Stomach (tissue), 9 donors: Measurements from ENCODE around the gene FOXE3. TPM values are rescaled to one million over a fixed set of nuclear protein-coding genes. Genes with fewer than 3 reads are reported as not detected.

Experiments
- DNase-seq, 2 donors: peaks; one replicate each; pipeline versions ENCODE4 v3.0.0 to v3.0.0-alpha.2; 2013 to 2019
- H3K27ac ChIP-seq, 5 donors: fragments of 200-600 bp in 4 of 5; sonication (generic) in 4 of 5; one replicate each; pipeline ENCODE4 v1.5.1; 2013 to 2019; ENCODE audit warnings: mild to moderate bottlenecking in 1 of 5, moderate library complexity in 1 of 5
- H3K27me3 ChIP-seq, 3 donors: fragments of 200-600 bp; sonication (generic); one replicate each; pipeline ENCODE4 v1.5.1; 2017 to 2019; ENCODE audit warnings: mixed run types in 1 of 3
- H3K36me3 ChIP-seq, 4 donors: fragments of 200-600 bp; sonication (generic); 1 replicate in 3 of 4; 2 replicates in 1 of 4; pipeline ENCODE4 v1.5.1; 2016 to 2019
- H3K4me1 ChIP-seq, 4 donors: fragments of 200-600 bp; sonication (generic); one replicate each; pipeline ENCODE4 v1.5.1; 2016 to 2019
- H3K4me3 ChIP-seq, 4 donors: fragments of 200-600 bp; sonication (generic) in 3 of 4; one replicate each; pipeline ENCODE4 v1.5.1; 2016 to 2019; ENCODE audit warnings: mild to moderate bottlenecking in 1 of 4
- H3K9me3 ChIP-seq, 4 donors: fragments of 200-600 bp; sonication (generic); one replicate each; pipeline ENCODE4 v1.5.1; 2016 to 2019
- EP300 ChIP-seq: sonication (generic); formaldehyde crosslinking; IDR thresholded peaks from one replicate; pipeline ENCODE4 v1.6.1; 2017; ENCODE audit warnings: antibody characterized with exemption
- POLR2A ChIP-seq, 4 donors: fragments of 450-650 bp; IDR thresholded peaks; one replicate each; pipeline ENCODE4 v1.6.1; 2016; ENCODE audit warnings: antibody characterized with exemption in 4 of 4, control low read depth in 2 of 4, mild to moderate bottlenecking in 1 of 4, moderate library complexity in 1 of 4
- POLR2AphosphoS5 ChIP-seq, 3 donors: sonication (generic); formaldehyde crosslinking; IDR thresholded peaks; one replicate each; pipeline ENCODE4 v1.6.1; 2016; ENCODE audit warnings: antibody characterized with exemption in 3 of 3
- WGBS, 5 donors: extraction: QIAGEN DNeasy Blood & Tissue Kit in 3 of 5; methylation state at CpG; one replicate each; pipeline versions ENCODE4 v1.1.5 to v1.1.7; 2013 to 2018; 5-methylcytosine and 5-hydroxymethylcytosine counted together
- intact Hi-C: fragments of 100-400 bp; cut with DNase I; formaldehyde crosslinking; loops from one replicate; pipeline ENCODE4 v1.15.1; 2023; ENCODE audit warnings: low total_unique reads
- polyA plus RNA-seq, 3 donors: library from polyadenylated mRNA; stranded (reverse); fragments of 200-250 nt; gene quantifications; one replicate each; pipeline ENCODE4 v1.2.3, GENCODE V29; 2013
- total RNA-seq, 5 donors: library from RNA; depleted of rRNA; stranded (reverse); fragments of >200 nt; gene quantifications; one replicate each; pipeline versions ENCODE4 v1.1.0 to v1.2.3, GENCODE V29; 2014 to 2016
- TF ChIP-seq, protein P1 (sequence below), 7 experiments: fragments of 450-650 bp in 4 of 7; fragments of 200-600 bp in 3 of 7; sonication (generic) in 3 of 7; IDR thresholded peaks; one replicate each; pipeline ENCODE4 v1.5.1; 2016 to 2019; ENCODE audit warnings: antibody characterized with exemption in 7 of 7, control low read depth in 2 of 7, mild to moderate bottlenecking in 1 of 7
- donor health status: healthy with polysubstance abuse.
- donor health status: Bipolar disorder and iron deficiency.
- donor health status: healthy.

FOXE3 gene
- total and polyA plus RNA-seq, 8 donors = not detected

DNA sequence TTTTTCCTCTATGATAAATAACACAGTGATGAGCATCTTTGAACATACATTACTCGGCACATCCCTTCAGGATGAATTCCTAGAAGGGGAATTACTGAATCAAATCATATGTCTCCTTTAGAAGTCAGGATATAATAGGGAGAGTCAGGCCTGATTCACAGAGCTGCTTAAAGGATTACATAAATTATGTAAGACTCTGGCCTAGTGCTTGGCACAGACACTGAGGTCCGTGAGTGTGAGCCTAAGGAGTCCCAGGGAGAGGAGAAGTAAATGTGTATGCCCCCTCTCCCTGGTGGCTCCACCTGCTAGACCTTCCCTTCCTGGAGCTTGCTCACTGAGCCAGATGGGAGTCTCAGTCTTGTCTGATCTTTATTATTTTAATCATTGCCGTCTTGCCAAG lies 8.6 kb upstream of the FOXE3 start:
- TF ChIP-seq EP300 = no peak
- TF ChIP-seq, protein P1, sequence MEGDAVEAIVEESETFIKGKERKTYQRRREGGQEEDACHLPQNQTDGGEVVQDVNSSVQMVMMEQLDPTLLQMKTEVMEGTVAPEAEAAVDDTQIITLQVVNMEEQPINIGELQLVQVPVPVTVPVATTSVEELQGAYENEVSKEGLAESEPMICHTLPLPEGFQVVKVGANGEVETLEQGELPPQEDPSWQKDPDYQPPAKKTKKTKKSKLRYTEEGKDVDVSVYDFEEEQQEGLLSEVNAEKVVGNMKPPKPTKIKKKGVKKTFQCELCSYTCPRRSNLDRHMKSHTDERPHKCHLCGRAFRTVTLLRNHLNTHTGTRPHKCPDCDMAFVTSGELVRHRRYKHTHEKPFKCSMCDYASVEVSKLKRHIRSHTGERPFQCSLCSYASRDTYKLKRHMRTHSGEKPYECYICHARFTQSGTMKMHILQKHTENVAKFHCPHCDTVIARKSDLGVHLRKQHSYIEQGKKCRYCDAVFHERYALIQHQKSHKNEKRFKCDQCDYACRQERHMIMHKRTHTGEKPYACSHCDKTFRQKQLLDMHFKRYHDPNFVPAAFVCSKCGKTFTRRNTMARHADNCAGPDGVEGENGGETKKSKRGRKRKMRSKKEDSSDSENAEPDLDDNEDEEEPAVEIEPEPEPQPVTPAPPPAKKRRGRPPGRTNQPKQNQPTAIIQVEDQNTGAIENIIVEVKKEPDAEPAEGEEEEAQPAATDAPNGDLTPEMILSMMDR (IDR thresholded peaks at IDR 0.05) = no peak
- TF ChIP-seq POLR2AphosphoS5 (IDR thresholded peaks at IDR 0.05) = no peak
- no peak for TF ChIP-seq POLR2A (IDR thresholded peaks at IDR 0.05)
- no peak for DNase-seq

DNA sequence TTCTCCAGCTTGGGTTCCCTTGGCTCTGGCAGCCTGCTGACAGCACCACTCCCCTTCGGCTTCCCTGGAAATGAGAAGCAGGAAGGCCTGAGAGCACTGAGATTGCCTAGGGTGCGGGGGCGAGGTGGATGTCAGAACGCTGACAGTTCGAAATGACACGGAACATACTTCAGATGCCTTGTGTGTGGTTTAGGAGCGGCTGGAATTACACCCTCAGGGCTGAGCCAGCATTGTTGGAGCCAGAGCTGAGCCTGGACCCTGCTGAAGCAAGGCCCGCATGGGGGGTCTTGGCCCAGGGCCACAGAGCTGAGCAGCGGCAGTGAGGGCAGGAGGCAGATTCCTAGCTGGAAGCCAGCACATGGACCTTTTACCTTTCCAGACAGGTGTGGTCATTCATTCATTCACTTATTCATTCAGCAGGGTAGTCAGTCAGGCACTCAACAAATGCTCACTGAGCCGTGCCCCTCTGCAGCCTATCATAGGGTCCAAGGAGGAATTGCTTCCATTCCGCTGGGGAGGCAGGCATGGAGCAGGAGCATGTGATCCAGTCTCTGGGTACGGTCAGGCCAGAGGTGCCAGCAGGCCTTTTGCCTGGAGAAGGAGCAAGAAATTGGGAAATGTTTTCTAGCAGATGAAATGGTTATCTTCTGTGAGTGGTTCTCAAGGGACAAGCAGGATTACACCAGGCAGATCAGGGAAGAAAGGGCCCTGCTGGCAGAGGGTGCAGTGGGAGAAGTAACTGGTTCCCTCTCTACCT lies 6.6 kb upstream of the FOXE3 start:
- Histone ChIP-seq H3K27me3 (peaks cover 0 to 56% (median 11%) of the 10 kb centered on the region in 3 donors), H3K27ac (no peak overlapping the region), H3K36me3 (no peaks in the 10 kb centered on the region), H3K9me3 (no peaks in the 10 kb centered on the region), H3K4me3 (no peak overlapping the region), H3K4me1 (no peaks in the 10 kb centered on the region)
- peak in 1 of 2 donors; percentile 45 for DNase-seq
- TF ChIP-seq, protein P1 (IDR thresholded peaks at IDR 0.05) = no peak
- TF ChIP-seq EP300 (no peak), POLR2A (IDR thresholded peaks at IDR 0.05) (no peak), POLR2AphosphoS5 (IDR thresholded peaks at IDR 0.05) (no peak)
- 71 to 81% (median 77%) methylated on average over 10 to 12 of the region's 12 CpGs for WGBS, 5 donors
- intact Hi-C loops = no loop called here

More for the DNA sequence above, 8.6 kb upstream of the FOXE3 start:
- H3K4me1 ChIP-seq = peaks cover 0 to 3% (median 1%) of the 10 kb centered on the region in 4 donors
- H3K36me3 ChIP-seq = no peaks in the 10 kb centered on the region
- H3K9me3 ChIP-seq = no peaks in the 10 kb centered on the region
- intact Hi-C loops = no loop called here
- H3K27me3 ChIP-seq = peaks cover 0 to 53% (median 3%) of the 10 kb centered on the region in 3 donors
- no peak overlapping the region for H3K27ac ChIP-seq
- 75 to 87% (median 84%) methylated on average over 3 of the region's 3 CpGs for WGBS, 5 donors
- H3K4me3 ChIP-seq = no peak overlapping the region

DNA sequence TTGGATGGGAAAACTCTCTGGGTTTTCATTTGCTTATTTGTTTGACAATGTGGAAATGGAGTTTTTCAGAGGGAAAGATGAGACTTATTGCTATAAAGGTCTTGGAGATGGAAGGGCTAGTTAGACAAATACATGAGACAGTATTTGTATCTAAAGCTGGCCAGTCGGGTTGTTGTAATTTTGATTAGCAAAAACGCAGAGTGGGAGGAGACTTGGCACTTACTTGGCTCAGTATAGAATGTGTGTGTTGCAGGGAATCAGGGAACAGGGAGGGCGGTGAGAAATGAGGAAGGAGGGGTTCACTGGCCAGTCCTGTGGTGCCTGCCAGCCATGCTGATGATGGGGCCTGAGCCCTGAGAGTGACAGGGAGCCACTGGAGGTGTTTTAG lies 6.0 kb upstream of the FOXE3 start:
- Histone ChIP-seq H3K27ac (no peak overlapping the region), H3K4me1 (no peaks in the 10 kb centered on the region), H3K36me3 (no peaks in the 10 kb centered on the region), H3K27me3 (peaks cover 0 to 59% (median 16%) of the 10 kb centered on the region in 3 donors), H3K4me3 (no peak overlapping the region), H3K9me3 (no peaks in the 10 kb centered on the region)
- TF ChIP-seq, protein P1 (IDR thresholded peaks at IDR 0.05) = no peak
- TF ChIP-seq EP300 = no peak
- TF ChIP-seq POLR2A (IDR thresholded peaks at IDR 0.05) = no peak
- no peak for TF ChIP-seq POLR2AphosphoS5 (IDR thresholded peaks at IDR 0.05)
- no peak for DNase-seq
- intact Hi-C loops = no loop called here
- WGBS, 5 donors = 20 to 58% (median 46%) methylated on average over 3 of the region's 3 CpGs

DNA sequence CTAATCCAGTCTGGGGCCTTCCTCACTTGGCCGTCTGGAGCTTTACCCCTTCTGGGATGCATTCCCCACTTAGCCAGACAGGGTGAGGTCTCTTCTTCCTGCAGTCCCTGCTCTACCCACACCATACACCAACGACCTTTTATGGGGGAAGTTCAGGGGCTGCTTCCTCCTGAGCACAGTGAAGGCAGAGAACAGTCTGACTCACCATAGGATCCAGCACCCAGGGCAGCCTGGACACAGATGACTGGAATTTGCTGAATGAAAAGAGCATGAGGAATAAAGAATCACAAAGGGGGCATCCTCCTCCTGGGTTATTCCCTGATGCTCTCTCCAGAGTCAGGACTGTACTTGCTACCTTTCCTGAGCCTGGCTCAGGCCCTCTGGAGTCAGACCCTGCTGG lies 4.6 kb upstream of the FOXE3 start:
- Histone ChIP-seq H3K27ac (no peak overlapping the region), H3K4me3 (no peak overlapping the region), H3K4me1 (peaks cover under 1 to 1% (median 1%) of the 10 kb centered on the region in 4 donors), H3K36me3 (no peaks in the 10 kb centered on the region), H3K9me3 (no peaks in the 10 kb centered on the region), H3K27me3 (peaks cover under 1 to 61% (median 24%) of the 10 kb centered on the region in 3 donors)
- 43 to 54% (median 49%) methylated on average over 2 of the region's 2 CpGs for WGBS, 5 donors
- TF ChIP-seq POLR2AphosphoS5 (IDR thresholded peaks at IDR 0.05) = no peak
- DNase-seq = no peak
- intact Hi-C loops = no loop called here

DNA sequence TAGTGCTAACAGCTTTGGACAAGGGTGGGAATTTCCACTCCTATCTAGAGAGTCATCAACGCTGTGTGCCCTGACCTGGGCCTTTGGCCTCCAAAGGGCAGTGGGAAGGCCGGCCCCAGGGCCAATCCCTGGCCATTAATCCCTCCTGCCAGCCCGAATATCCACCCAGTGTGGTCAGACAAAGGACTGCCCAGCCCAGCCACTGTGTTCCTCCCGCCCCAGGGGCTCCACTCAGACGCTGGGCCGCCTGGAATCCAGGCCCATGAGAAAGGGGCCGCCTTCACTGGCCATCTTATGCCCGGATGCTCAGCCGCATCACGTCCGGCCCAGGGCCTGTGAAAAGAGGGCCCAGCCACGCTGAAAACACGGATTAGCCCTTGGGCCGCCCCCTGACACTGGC lies 3.6 kb upstream of the FOXE3 start:
- H3K9me3 ChIP-seq = no peaks in the 10 kb centered on the region
- no peaks in the 10 kb centered on the region for H3K36me3 ChIP-seq
- TF ChIP-seq POLR2AphosphoS5 (IDR thresholded peaks at IDR 0.05) (no peak), POLR2A (IDR thresholded peaks at IDR 0.05) (no peak), EP300 (no peak)
- TF ChIP-seq, protein P1 (IDR thresholded peaks at IDR 0.05) = no peak
- intact Hi-C loops = no loop called here
- H3K4me1 ChIP-seq = peaks cover 3 to 10% (median 4%) of the 10 kb centered on the region in 4 donors
- H3K27ac ChIP-seq = no peak overlapping the region
- DNase-seq = no peak
- WGBS, 5 donors = 86 to 93% (median 89%) methylated on average over 6 to 14 of the region's 14 CpGs
- peaks cover 11 to 71% (median 34%) of the 10 kb centered on the region in 3 donors for H3K27me3 ChIP-seq
- H3K4me3 ChIP-seq = no peak overlapping the region
